GM20000 (cell line): ENCODE data around the gene MAP6.

Source experiments
- DNase-seq: peaks from one replicate; pipeline ENCODE4 v3.0.0; 2012; ENCODE audit warnings: low spot score
- TF ChIP-seq, protein P1 (sequence below): IDR thresholded peaks from 2 replicates; pipeline ENCODE4 v1.5.1; 2012; ENCODE audit warnings: mild to moderate bottlenecking, control low read depth; ENCODE audit errors: extremely low read depth, missing control alignments

The MAP6 gene

DNA sequence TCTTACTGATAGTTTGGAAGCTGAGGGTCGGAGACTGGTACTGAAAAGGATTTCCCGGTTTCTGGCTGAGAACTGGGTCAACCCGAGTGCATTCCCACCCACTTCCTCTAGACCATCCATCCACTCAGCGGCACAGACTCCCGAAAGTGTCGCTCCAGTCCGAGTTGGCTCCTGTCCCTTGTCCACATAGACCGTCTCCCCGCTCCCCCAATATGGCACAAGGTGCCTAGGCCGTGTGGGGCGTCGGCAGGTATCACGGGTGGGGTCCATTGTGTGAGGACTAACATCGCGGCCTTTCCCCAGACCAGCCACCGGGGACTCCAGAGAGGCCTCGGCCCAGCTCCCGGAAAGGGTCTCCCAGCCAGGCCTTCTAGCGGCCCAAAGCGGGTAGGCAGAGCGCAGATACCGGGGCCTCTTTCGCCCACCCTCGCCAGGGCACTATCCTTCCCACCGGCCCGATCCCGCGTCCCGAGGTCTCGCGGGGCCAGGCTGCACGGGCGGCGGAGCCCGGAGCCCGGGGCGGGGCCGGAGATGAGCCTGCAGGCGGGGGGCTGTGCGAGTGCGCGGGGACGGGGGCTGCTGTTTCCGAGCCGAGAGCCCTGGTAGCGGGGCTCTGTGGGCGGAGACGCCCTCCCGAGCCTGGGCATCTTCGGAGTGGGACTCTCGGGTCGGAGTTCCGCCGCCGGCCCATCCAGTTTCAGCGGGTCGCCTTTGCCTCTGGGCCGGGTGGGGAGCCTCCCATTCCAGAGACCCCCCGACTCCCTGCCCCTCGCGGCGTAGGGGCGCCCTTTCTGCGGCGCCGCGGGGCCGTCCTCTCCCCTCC lies 85.7 kb downstream of the MAP6 start:
- TF ChIP-seq, protein P1, sequence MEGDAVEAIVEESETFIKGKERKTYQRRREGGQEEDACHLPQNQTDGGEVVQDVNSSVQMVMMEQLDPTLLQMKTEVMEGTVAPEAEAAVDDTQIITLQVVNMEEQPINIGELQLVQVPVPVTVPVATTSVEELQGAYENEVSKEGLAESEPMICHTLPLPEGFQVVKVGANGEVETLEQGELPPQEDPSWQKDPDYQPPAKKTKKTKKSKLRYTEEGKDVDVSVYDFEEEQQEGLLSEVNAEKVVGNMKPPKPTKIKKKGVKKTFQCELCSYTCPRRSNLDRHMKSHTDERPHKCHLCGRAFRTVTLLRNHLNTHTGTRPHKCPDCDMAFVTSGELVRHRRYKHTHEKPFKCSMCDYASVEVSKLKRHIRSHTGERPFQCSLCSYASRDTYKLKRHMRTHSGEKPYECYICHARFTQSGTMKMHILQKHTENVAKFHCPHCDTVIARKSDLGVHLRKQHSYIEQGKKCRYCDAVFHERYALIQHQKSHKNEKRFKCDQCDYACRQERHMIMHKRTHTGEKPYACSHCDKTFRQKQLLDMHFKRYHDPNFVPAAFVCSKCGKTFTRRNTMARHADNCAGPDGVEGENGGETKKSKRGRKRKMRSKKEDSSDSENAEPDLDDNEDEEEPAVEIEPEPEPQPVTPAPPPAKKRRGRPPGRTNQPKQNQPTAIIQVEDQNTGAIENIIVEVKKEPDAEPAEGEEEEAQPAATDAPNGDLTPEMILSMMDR, result no peak
- peak; percentile 90 for DNase-seq

DNA sequence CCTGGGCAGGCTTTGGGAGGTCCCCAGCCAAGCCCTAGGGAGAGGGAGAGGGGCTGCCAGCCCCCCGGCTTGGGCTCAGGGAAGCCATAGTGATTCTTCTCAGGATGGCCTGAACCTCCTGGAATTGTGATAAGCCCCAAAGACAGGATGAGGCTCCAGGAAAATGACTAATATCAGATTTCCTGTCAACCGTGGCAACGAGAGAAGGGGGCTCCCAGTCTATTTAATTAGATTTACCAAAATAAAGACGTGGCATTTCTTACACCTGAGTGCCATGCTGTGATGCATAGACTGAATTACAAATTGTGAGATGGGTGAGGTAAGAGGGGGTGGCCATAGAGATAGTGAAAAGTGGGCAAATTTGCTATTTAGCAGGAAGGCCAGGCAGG lies 86.3 kb downstream of the MAP6 start:
- TF ChIP-seq, protein P1, result no peak
- no peak for DNase-seq

DNA sequence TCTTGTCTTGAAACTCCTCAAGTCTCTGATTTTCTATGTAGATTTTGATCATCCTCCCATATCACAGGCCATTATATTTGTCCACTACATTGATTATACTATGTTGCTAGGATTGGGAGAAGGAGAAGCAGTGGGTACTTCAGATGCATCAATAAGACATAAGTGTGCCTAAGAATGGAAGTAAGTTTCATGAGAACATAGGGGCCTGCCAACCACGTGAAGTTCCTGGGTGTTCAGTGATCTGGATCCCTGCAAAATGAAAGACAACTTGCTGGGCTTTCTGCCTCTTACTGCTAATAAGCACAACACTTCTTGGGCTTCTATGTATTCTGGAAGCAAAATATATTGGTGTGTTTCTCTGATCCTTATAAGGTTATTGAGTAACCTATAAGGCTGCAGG lies 89.0 kb downstream of the MAP6 start:
- DNase-seq, result no peak
- TF ChIP-seq, protein P1, result no peak

DNA sequence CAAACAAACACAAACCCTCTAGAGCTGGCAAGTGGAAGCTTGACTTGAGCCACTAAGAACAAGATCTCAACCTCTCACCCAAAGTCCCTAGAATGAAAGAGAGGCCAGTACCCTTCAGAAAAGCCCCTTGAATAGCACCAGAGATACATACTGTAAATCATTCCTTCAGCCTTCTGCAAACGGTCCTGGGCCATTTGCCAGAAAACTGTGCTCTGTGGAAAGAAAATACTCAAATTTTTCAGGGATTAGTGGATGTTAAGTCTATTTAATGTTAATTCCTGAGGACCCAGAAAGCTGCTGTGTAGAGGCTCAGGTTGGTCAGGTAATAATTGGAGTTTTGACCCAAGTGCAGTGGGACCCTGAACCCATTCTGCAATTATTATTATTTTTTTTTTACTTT lies 89.9 kb downstream of the MAP6 start:
- TF ChIP-seq, protein P1, result no peak
- no peak for DNase-seq

DNA sequence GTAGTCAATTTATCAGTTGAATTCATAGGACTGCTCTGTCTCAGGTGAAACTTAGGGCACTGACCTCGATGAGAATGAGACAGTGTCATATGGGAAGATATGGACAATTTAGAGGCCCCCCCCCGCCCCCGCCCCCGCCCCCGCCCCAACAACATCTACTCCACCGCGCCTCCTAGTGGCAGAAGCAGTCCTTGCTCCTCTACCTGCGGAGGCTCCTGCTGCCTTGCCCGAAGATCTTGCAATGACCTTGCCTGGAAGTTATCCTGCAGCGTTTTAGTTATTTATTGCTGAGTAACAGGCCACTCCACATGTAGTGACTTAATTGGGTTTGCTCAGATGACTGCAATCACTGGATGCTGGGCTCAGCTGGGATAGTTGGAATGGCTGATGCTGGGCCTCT lies 91.6 kb downstream of the MAP6 start:
- TF ChIP-seq, protein P1, result no peak
- DNase-seq, result peak; percentile 60

DNA sequence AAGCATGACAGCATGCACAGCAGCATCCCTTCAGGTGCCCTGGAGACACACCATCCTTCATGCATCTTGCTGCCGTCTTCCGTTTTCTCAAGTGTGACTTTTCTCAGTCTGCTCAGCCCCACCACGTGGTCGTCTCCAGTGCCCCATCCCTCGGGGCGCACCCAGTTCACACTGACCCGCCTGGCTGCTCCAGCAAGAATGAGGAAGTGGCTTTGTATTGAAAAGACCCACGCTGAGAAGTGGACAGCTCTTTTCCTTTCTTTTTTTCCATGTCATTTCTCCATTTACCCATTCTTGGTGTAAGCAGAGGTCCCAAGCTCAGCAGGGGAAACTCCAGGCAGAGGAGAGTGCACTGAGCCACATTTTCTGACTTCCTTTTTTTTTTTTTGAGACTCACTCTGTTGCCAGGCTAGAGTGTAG lies 92.3 kb downstream of the MAP6 start:
- TF ChIP-seq, protein P1, result no peak
- DNase-seq, result peak; percentile 68

DNA sequence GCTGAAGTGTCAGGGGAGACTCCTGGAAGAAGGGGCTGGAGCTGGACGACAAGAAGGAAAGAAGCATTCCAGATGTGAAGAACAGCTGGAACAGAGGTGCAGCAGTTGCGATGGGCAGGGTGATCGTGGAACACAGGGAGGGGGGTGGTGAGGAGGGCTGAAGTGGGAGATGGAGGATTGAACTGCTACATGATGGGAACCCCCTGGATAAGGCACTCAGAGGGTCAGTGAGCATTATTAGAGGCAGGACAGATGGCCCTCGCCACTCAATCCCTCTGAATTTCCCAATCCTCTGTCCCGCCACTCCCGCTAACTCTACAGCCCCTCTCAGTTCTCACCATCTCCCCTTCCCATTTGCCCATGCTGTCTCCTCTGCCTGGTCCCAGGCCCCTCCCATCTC lies 92.8 kb downstream of the MAP6 start:
- TF ChIP-seq, protein P1, result no peak
- DNase-seq, result no peak
